ENCODE data around the gene SOX15.

GRCh38 chr17:7569571-7569970, 20.3 kb downstream of the SOX15 start:
- TF ChIP-seq SMC3 (conservative IDR thresholded peaks at IDR 0.05; ENCODE audit: poor library complexity) (no peak), CTCF (IDR thresholded peaks at IDR 0.05; ENCODE audit: poor library complexity, severe bottlenecking) (no peak), EP300 (conservative IDR thresholded peaks at IDR 0.05; ENCODE audit: poor library complexity, severe bottlenecking) (no peak), EZH2 (IDR thresholded peaks at IDR 0.05; ENCODE audit: borderline replicate concordance, insufficient read depth, low read length, poor library complexity, severe bottlenecking) (no peak), TAF1 (IDR thresholded peaks at IDR 0.05; ENCODE audit: low read depth) (no peak), POLR2AphosphoS5 (IDR thresholded peaks at IDR 0.05) (no peak)
